GM23338 (cell line): ENCODE results near the gene TBX1. TPM values are rescaled to one million over a fixed set of nuclear protein-coding genes. Genes with fewer than 3 reads are reported as not detected.

Experiments used
- ATAC-seq: fragments of 200-7000 bp; cut with Tn5 transposase; 3 replicates; pipeline ENCODE4 v1.9.1; 2020
- DNase-seq: peaks from one replicate; pipeline ENCODE4 v3.0.0-alpha.2; 2015; ENCODE audit warnings: low spot score
- H2AFZ ChIP-seq: fragments of 200-600 bp; sonication (generic); 2 replicates; pipeline ENCODE4 v1.8.0; 2016; ENCODE audit warnings: antibody characterized with exemption, mild to moderate bottlenecking, moderate library complexity
- H3F3A ChIP-seq: fragments of 200-600 bp; sonication (generic); replicated peaks from 2 replicates; pipeline ENCODE4 v1.8.0; 2017; ENCODE audit warnings: antibody characterized with exemption, mixed run types, low read depth
- H3K27ac ChIP-seq: fragments of 200-600 bp; sonication (generic); 2 replicates; pipeline ENCODE4 v1.6.1; 2016; ENCODE audit warnings: low read depth
- H3K27me3 ChIP-seq: fragments of 200-600 bp; sonication (generic); 2 replicates; pipeline ENCODE4 v1.8.0; 2016; ENCODE audit warnings: mild to moderate bottlenecking, mixed run types, moderate library complexity; ENCODE audit not compliant: insufficient read depth
- H3K36me3 ChIP-seq: fragments of 200-600 bp; sonication (generic); 2 replicates; pipeline ENCODE4 v1.8.0; 2016; ENCODE audit warnings: mild to moderate bottlenecking; ENCODE audit not compliant: insufficient read depth
- H3K4me1 ChIP-seq: fragments of 200-600 bp; sonication (generic); 2 replicates; pipeline ENCODE4 v1.8.0; 2016; ENCODE audit warnings: mild to moderate bottlenecking, moderate library complexity; ENCODE audit not compliant: insufficient read depth
- H3K4me2 ChIP-seq: fragments of 200-600 bp; sonication (generic); 2 replicates; pipeline ENCODE4 v1.7.1; 2017; ENCODE audit warnings: mixed run types
- H3K4me3 ChIP-seq: fragments of 200-600 bp; sonication (generic); 2 replicates; pipeline ENCODE4 v1.6.1; 2016; ENCODE audit warnings: mixed run types
- H3K79me2 ChIP-seq: fragments of 200-600 bp; sonication (generic); replicated peaks from 2 replicates; pipeline ENCODE4 v1.8.0; 2017; ENCODE audit warnings: mild to moderate bottlenecking; ENCODE audit not compliant: insufficient read depth
- H3K9me2 ChIP-seq: fragments of 200-600 bp; sonication (generic); 2 replicates; pipeline ENCODE4 v1.8.0; 2017; ENCODE audit not compliant: insufficient read depth
- H4K20me1 ChIP-seq: fragments of 200-600 bp; sonication (generic); replicated peaks from 2 replicates; pipeline ENCODE4 v1.8.0; 2017; ENCODE audit warnings: mild to moderate bottlenecking; ENCODE audit not compliant: insufficient read depth
- H3K27ac Mint-ChIP-seq: 2 replicates; pipeline ENCODE4 v1.8.0; 2020; ENCODE audit warnings: inconsistent platforms, mild to moderate bottlenecking, moderate library complexity, mixed read lengths
- H3K27me3 Mint-ChIP-seq: 3 replicates; pipeline ENCODE4 v1.8.0; 2022; ENCODE audit warnings: low read depth, mild to moderate bottlenecking, moderate library complexity, mixed read lengths, inconsistent platforms; ENCODE audit not compliant: insufficient read depth, poor library complexity
- H3K36me3 Mint-ChIP-seq: 3 replicates; pipeline ENCODE4 v1.8.0; 2021; ENCODE audit warnings: low read depth, mild to moderate bottlenecking, inconsistent platforms, moderate library complexity, mixed read lengths
- H3K4me1 Mint-ChIP-seq: 3 replicates; pipeline ENCODE4 v1.8.0; 2020; ENCODE audit warnings: mild to moderate bottlenecking, inconsistent platforms, mixed read lengths
- H3K4me3 Mint-ChIP-seq: 3 replicates; pipeline ENCODE4 v1.8.0; 2021; ENCODE audit warnings: moderate library complexity, mild to moderate bottlenecking, inconsistent platforms, mixed read lengths
- H3K9me3 Mint-ChIP-seq: 3 replicates; pipeline ENCODE4 v1.8.0; 2020; ENCODE audit warnings: moderate library complexity, mild to moderate bottlenecking, inconsistent platforms, mixed read lengths
- CREB1 ChIP-seq: fragments of 250-450 bp; sonication (Bioruptor Pico); IDR thresholded peaks from 2 replicates; pipeline ENCODE4 v1.5.0; 2020; ENCODE audit warnings: low read depth, mild to moderate bottlenecking, moderate library complexity
- CTCF ChIP-seq, 2 experiments: fragments of 200-600 bp in 1 of 2; sonication (generic) in 1 of 2; conservative IDR thresholded peaks; 2 replicates each; pipeline versions ENCODE4 v1.5.1 to v1.6.1; 2016 to 2017; ENCODE audit warnings: antibody characterized with exemption in 2 of 2, low read depth in 2 of 2, mild to moderate bottlenecking in 2 of 2, moderate library complexity in 1 of 2
- ETS1 ChIP-seq: IDR thresholded peaks from 2 replicates; pipeline ENCODE4 v1.6.1; 2016; ENCODE audit warnings: antibody characterized with exemption
- EZH2 ChIP-seq: fragments of 200-600 bp; sonication (generic); IDR thresholded peaks from one replicate; pipeline ENCODE4 v1.8.0; 2017; ENCODE audit warnings: antibody characterized with exemption, mild to moderate bottlenecking, low read depth; ENCODE audit not compliant: unreplicated experiment
- EZH2phosphoT487 ChIP-seq: fragments of 200-600 bp; sonication (generic); IDR thresholded peaks from one replicate; pipeline ENCODE4 v1.8.1; 2018; ENCODE audit warnings: antibody characterized with exemption; ENCODE audit not compliant: unreplicated experiment
- JUNB ChIP-seq: IDR thresholded peaks from one replicate; pipeline ENCODE4 v1.6.1; 2016; ENCODE audit warnings: antibody characterized with exemption; ENCODE audit not compliant: unreplicated experiment
- NANOG ChIP-seq: IDR thresholded peaks from 2 replicates; pipeline ENCODE4 v1.6.1; 2016; ENCODE audit warnings: antibody characterized with exemption, borderline replicate concordance
- POLR2AphosphoS5 ChIP-seq: IDR thresholded peaks from 2 replicates; pipeline ENCODE4 v1.6.1; 2016; ENCODE audit warnings: antibody characterized with exemption, low read depth
- REST ChIP-seq: IDR thresholded peaks from one replicate; pipeline ENCODE4 v1.6.1; 2018; ENCODE audit warnings: antibody characterized with exemption; ENCODE audit not compliant: unreplicated experiment
- STAT1 ChIP-seq: IDR thresholded peaks from one replicate; pipeline ENCODE4 v1.6.1; 2016; ENCODE audit warnings: antibody characterized with exemption; ENCODE audit not compliant: unreplicated experiment
- ZNF114 ChIP-seq: fragments of 250-450 bp; sonication (Bioruptor Pico); IDR thresholded peaks from 2 replicates; pipeline ENCODE4 v1.5.0; 2020; ENCODE audit warnings: mild to moderate bottlenecking, moderate library complexity
- ZNF331 ChIP-seq: fragments of 250-450 bp; sonication (Bioruptor Pico); IDR thresholded peaks from 2 replicates; pipeline ENCODE4 v1.5.0; 2020; ENCODE audit warnings: low read depth, mild to moderate bottlenecking, moderate library complexity
- ZNF462 ChIP-seq: fragments of 250-450 bp; sonication (Bioruptor Pico); IDR thresholded peaks from 2 replicates; pipeline ENCODE4 v1.5.0; 2020; ENCODE audit warnings: mild to moderate bottlenecking, moderate library complexity
- polyA plus RNA-seq: library from polyadenylated mRNA; unstranded; fragments of >200 nt; fragmentation: Nextera tagmentation; extraction: Ambion mirVana; gene quantifications from 2 replicates; pipeline ENCODE4 v1.2.1, GENCODE V29; 2016
- total RNA-seq: library from RNA; depleted of rRNA; stranded (reverse); fragments of >200 nt; shearing (Covaris generic); gene quantifications from 2 replicates; pipeline ENCODE4 v1.2.3, GENCODE V29; 2014

TBX1 gene
- total and polyA plus RNA-seq, 2 experiments from 2014 or later = 0.19 to 0.66 TPM

- Histone ChIP-seq H3K79me2 (no peaks in the 10 kb centered on the region), H3F3A (no peaks in the 10 kb centered on the region), H3K4me1 (no peaks in the 10 kb centered on the region), H3K36me3 (no peaks in the 10 kb centered on the region; the same call in 1 of the 2 replicates), H3K9me2 (no peaks in the 10 kb centered on the region), H3K4me2 (no peak overlapping the region), H3K27ac (no peak overlapping the region), H2AFZ (no peak overlapping the region), H3K27me3 (no peaks in the 10 kb centered on the region), H3K4me3 (no peak overlapping the region), H4K20me1 (no peaks in the 10 kb centered on the region; the same call in 1 of the 2 replicates)
- H3K36me3 Mint-ChIP-seq = peaks cover 4% of the 10 kb centered on the region; the same call in 2 of the 3 replicates
- peaks cover 5% of the 10 kb centered on the region for H3K27me3 Mint-ChIP-seq
- no peaks in the 10 kb centered on the region for H3K9me3 Mint-ChIP-seq
- ATAC-seq (no peak), DNase-seq (no peak)
- H3K27ac Mint-ChIP-seq = no peak overlapping the region
- H3K4me3 Mint-ChIP-seq = no peak overlapping the region
- TF ChIP-seq JUNB = no peak
- no peak for TF ChIP-seq POLR2AphosphoS5
- no peak for TF ChIP-seq CTCF (conservative IDR thresholded peaks at IDR 0.05; ENCODE audit: low read depth in 2 of 2)
- no peak for TF ChIP-seq STAT1
- TF ChIP-seq EZH2 = no peak
- TF ChIP-seq REST = no peak
- no peak for TF ChIP-seq EZH2phosphoT487
- no peak for TF ChIP-seq ZNF331 (CRISPR knock-in tag)
- TF ChIP-seq ZNF462 (CRISPR knock-in tag) = no peak
- TF ChIP-seq NANOG = no peak
- no peak for TF ChIP-seq ETS1
- TF ChIP-seq ZNF114 (CRISPR knock-in tag) = no peak
- no peak for TF ChIP-seq CREB1 (CRISPR knock-in tag)
- peaks cover 8% of the 10 kb centered on the region for H3K4me1 Mint-ChIP-seq
Measured at GRCh38 chr22:19793661-19794310, 33.2 kb downstream of the TBX1 start.
